Neural cell (in vitro differentiated cells): ENCODE data around the gene DTNBP1. TPM values are rescaled to one million over a fixed set of nuclear protein-coding genes. Genes with fewer than 3 reads are reported as not detected.

ENCODE experiments used
- H2AFZ ChIP-seq: fragments of 200-600, 300-800 bp; sonication (generic), shearing (Covaris generic); 2 replicates; pipeline ENCODE4 v1.6.0; 2014; ENCODE audit warnings: low read depth, mild to moderate bottlenecking, antibody characterized with exemption, low read length, moderate library complexity
- H3F3A ChIP-seq: fragments of 200-600 bp; shearing (Covaris generic); 2 replicates; pipeline ENCODE4 v1.6.1; 2016; ENCODE audit warnings: mild to moderate bottlenecking, moderate library complexity, mixed read lengths, antibody characterized with exemption, low read length; ENCODE audit not compliant: insufficient read depth, poor library complexity, severe bottlenecking
- H3K27ac ChIP-seq: fragments of 200-600, 300-800 bp; sonication (generic), shearing (Covaris generic); 2 replicates; pipeline ENCODE4 v1.5.1; 2014; ENCODE audit warnings: mild to moderate bottlenecking, low read length, moderate library complexity
- H3K27me3 ChIP-seq: fragments of 300-800, 200-600 bp; sonication (generic), shearing (Covaris generic); 2 replicates; pipeline ENCODE4 v1.6.0; 2014; ENCODE audit warnings: mild to moderate bottlenecking, low read depth, low read length, moderate library complexity; ENCODE audit not compliant: insufficient read depth
- H3K36me3 ChIP-seq: fragments of 300-800, 200-600 bp; sonication (generic), shearing (Covaris generic); 2 replicates; pipeline ENCODE4 v1.5.1; 2014; ENCODE audit warnings: mild to moderate bottlenecking, antibody characterized with exemption, low read length, moderate library complexity; ENCODE audit not compliant: insufficient read depth
- H3K4me2 ChIP-seq: fragments of 300-800, 200-600 bp; sonication (generic), shearing (Covaris generic); 2 replicates; pipeline ENCODE4 v1.6.0; 2014; ENCODE audit warnings: mild to moderate bottlenecking, low read length
- H3K4me3 ChIP-seq: fragments of 300-800, 200-600 bp; sonication (generic), shearing (Covaris generic); 2 replicates; pipeline ENCODE4 v1.5.1; 2014; ENCODE audit warnings: mild to moderate bottlenecking, low read length, moderate library complexity
- H3K79me2 ChIP-seq: fragments of 200-600 bp; shearing (Covaris generic); replicated peaks from 2 replicates; pipeline ENCODE4 v1.6.0; 2014; ENCODE audit warnings: mild to moderate bottlenecking, low read length, moderate library complexity; ENCODE audit not compliant: insufficient read depth
- H3K9ac ChIP-seq: fragments of 300-800, 200-600 bp; sonication (generic), shearing (Covaris generic); 2 replicates; pipeline ENCODE4 v1.6.1; 2016; ENCODE audit warnings: mild to moderate bottlenecking, low read length, mixed read lengths
- H3K9me2 ChIP-seq: fragments of 200-600 bp; shearing (Covaris generic); 2 replicates; pipeline ENCODE4 v1.6.1; 2016; ENCODE audit warnings: mild to moderate bottlenecking, low read length, mixed read lengths; ENCODE audit not compliant: insufficient read depth
- H3K9me3 ChIP-seq: fragments of 200-600, 300-800 bp; sonication (generic), shearing (Covaris generic); 2 replicates; pipeline ENCODE4 v1.6.1; 2016; ENCODE audit warnings: mild to moderate bottlenecking, mixed run types, low read length, moderate library complexity, mixed read lengths
- H4K20me1 ChIP-seq: fragments of 200-600 bp; shearing (Covaris generic); 2 replicates; pipeline ENCODE4 v1.6.1; 2016; ENCODE audit warnings: mild to moderate bottlenecking, mixed run types; ENCODE audit not compliant: insufficient read depth
- EP300 ChIP-seq: fragments of 450-650 bp; conservative IDR thresholded peaks from 2 replicates; pipeline ENCODE4 v1.6.1; 2014; ENCODE audit warnings: antibody characterized with exemption, mild to moderate bottlenecking, moderate library complexity; ENCODE audit not compliant: poor library complexity, severe bottlenecking
- EZH2 ChIP-seq: fragments of 200-600, 300-800 bp; shearing (Covaris generic), sonication (generic); IDR thresholded peaks from 2 replicates; pipeline ENCODE4 v1.6.1; 2014; ENCODE audit warnings: antibody characterized with exemption, low read length, borderline replicate concordance, mild to moderate bottlenecking; ENCODE audit not compliant: insufficient read depth, poor library complexity, severe bottlenecking
- MXI1 ChIP-seq: fragments of 450-650 bp; conservative IDR thresholded peaks from 2 replicates; pipeline ENCODE4 v1.6.1; 2014; ENCODE audit warnings: antibody characterized with exemption, mild to moderate bottlenecking; ENCODE audit not compliant: poor library complexity, severe bottlenecking
- POLR2AphosphoS5 ChIP-seq: IDR thresholded peaks from 2 replicates; pipeline ENCODE4 v1.6.1; 2012
- RAD21 ChIP-seq: fragments of 450-650 bp; conservative IDR thresholded peaks from 2 replicates; pipeline ENCODE4 v1.6.1; 2014; ENCODE audit warnings: antibody characterized with exemption, mild to moderate bottlenecking, moderate library complexity
- SMC3 ChIP-seq: fragments of 450-650 bp; conservative IDR thresholded peaks from 2 replicates; pipeline ENCODE4 v1.6.1; 2014; ENCODE audit warnings: antibody characterized with exemption, mild to moderate bottlenecking, moderate library complexity; ENCODE audit not compliant: poor library complexity
- TAF1 ChIP-seq: IDR thresholded peaks from 2 replicates; pipeline ENCODE4 v1.6.1; 2012; ENCODE audit warnings: low read depth
- polyA plus RNA-seq: library from polyadenylated mRNA; depleted of rRNA; stranded (reverse); fragments of >200 nt; gene quantifications from 2 replicates; pipeline ENCODE4 v1.2.3, GENCODE V29; 2014
- TF ChIP-seq, protein P1 (sequence below): fragments of 450-650 bp; IDR thresholded peaks from 2 replicates; pipeline ENCODE4 v1.5.1; 2014; ENCODE audit warnings: antibody characterized with exemption, mild to moderate bottlenecking, moderate library complexity; ENCODE audit not compliant: poor library complexity, severe bottlenecking
- TF ChIP-seq, protein P2 (sequence below): IDR thresholded peaks from 2 replicates; pipeline ENCODE4 v1.6.1; 2012; ENCODE audit warnings: borderline replicate concordance

Gene DTNBP1
- polyA plus RNA-seq, 1 donor from 2014 or later: 22.6 TPM

DNA sequence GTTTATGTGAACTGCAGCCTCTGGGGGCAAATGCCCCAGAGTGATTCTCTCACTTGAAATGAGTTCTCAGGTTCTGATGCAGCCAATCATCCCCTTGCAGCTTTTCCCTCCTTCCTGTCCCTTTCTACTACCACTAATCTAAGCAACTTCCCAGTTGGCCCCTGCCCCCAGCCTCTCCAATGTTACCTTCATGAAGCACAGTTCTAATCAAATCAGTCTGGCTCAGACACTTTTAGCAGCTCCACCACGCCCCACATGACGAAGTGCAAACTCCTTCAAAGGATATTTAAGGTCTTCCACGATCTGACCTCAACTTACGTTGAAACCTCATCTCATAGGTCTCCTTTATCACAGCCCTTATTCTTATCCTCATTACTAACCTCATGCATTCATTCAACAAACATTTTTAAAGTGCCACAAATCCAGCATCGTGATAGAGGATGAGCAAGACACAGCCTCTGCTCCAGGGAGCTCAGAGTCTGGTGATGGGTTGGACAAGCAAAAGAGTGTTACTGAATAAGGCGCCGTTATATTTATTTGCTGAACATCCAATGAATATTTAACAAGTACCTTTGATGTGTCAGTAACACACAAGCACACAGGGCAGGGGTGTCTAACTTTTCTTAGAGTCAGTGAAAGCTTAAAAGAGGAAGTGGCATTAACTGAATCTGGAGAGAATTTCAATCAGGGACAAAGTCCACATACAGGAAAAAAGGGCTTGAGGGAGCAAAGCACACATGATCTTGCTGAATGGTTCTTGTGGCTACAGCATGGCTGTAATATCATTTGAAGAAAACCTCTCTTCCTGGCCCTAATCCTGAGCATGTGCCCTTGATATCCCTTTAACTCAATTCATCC is 20.4 kb upstream of the DTNBP1 start:
- TF ChIP-seq POLR2AphosphoS5 (no peak), EZH2 (no peak), EP300 (no peak), TAF1 (no peak), SMC3 (no peak), RAD21 (no peak), MXI1 (no peak)
- TF ChIP-seq, protein P1, sequence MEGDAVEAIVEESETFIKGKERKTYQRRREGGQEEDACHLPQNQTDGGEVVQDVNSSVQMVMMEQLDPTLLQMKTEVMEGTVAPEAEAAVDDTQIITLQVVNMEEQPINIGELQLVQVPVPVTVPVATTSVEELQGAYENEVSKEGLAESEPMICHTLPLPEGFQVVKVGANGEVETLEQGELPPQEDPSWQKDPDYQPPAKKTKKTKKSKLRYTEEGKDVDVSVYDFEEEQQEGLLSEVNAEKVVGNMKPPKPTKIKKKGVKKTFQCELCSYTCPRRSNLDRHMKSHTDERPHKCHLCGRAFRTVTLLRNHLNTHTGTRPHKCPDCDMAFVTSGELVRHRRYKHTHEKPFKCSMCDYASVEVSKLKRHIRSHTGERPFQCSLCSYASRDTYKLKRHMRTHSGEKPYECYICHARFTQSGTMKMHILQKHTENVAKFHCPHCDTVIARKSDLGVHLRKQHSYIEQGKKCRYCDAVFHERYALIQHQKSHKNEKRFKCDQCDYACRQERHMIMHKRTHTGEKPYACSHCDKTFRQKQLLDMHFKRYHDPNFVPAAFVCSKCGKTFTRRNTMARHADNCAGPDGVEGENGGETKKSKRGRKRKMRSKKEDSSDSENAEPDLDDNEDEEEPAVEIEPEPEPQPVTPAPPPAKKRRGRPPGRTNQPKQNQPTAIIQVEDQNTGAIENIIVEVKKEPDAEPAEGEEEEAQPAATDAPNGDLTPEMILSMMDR: no peak
- TF ChIP-seq, protein P2, sequence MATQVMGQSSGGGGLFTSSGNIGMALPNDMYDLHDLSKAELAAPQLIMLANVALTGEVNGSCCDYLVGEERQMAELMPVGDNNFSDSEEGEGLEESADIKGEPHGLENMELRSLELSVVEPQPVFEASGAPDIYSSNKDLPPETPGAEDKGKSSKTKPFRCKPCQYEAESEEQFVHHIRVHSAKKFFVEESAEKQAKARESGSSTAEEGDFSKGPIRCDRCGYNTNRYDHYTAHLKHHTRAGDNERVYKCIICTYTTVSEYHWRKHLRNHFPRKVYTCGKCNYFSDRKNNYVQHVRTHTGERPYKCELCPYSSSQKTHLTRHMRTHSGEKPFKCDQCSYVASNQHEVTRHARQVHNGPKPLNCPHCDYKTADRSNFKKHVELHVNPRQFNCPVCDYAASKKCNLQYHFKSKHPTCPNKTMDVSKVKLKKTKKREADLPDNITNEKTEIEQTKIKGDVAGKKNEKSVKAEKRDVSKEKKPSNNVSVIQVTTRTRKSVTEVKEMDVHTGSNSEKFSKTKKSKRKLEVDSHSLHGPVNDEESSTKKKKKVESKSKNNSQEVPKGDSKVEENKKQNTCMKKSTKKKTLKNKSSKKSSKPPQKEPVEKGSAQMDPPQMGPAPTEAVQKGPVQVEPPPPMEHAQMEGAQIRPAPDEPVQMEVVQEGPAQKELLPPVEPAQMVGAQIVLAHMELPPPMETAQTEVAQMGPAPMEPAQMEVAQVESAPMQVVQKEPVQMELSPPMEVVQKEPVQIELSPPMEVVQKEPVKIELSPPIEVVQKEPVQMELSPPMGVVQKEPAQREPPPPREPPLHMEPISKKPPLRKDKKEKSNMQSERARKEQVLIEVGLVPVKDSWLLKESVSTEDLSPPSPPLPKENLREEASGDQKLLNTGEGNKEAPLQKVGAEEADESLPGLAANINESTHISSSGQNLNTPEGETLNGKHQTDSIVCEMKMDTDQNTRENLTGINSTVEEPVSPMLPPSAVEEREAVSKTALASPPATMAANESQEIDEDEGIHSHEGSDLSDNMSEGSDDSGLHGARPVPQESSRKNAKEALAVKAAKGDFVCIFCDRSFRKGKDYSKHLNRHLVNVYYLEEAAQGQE: no peak
- Histone ChIP-seq H3K36me3 (no peaks in the 10 kb centered on the region), H3K4me2 (no peak overlapping the region)

DNA sequence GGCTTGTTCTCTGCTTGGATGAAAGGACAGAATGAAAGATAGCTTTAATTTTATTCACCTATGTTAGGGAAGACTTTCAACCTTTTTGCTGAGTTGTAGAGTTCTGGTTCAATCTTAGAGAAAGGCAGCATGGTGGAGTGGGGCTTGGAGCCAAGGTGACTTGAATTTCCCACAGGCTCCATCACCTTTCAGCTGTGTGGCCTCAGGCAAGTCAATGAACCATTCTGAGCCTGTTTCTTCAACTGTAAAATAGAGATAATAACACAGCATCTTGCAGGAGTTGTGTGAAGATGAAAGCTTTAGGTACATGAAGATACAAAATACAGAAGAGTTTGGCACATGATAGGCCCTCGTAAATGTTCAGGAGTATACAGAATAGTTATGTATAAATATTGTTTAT is 19.1 kb upstream of the DTNBP1 start:
- TF ChIP-seq MXI1: no peak
- TF ChIP-seq TAF1: no peak
- TF ChIP-seq, protein P2: no peak
- no peak for TF ChIP-seq EP300
- TF ChIP-seq, protein P1: no peak
- TF ChIP-seq POLR2AphosphoS5: no peak
- no peak for TF ChIP-seq RAD21
- no peak for TF ChIP-seq SMC3
- no peak for TF ChIP-seq EZH2
- H3K36me3 ChIP-seq: no peaks in the 10 kb centered on the region
- H3K4me2 ChIP-seq: no peak overlapping the region
- H3K4me3 ChIP-seq: no peak overlapping the region
- H3K27me3 ChIP-seq: no peaks in the 10 kb centered on the region
- no peak overlapping the region for H3K9ac ChIP-seq
- no peak overlapping the region for H2AFZ ChIP-seq
- no peak overlapping the region for H3K27ac ChIP-seq
- no peaks in the 10 kb centered on the region for H4K20me1 ChIP-seq
- no peaks in the 10 kb centered on the region for H3F3A ChIP-seq
- H3K79me2 ChIP-seq: no peaks in the 10 kb centered on the region
- no peaks in the 10 kb centered on the region for H3K9me3 ChIP-seq
- no peaks in the 10 kb centered on the region for H3K9me2 ChIP-seq

More for the DNA sequence above, 20.4 kb upstream of the DTNBP1 start:
- H3K4me3 ChIP-seq: no peak overlapping the region
- no peak overlapping the region for H2AFZ ChIP-seq
- H3K9me3 ChIP-seq: no peaks in the 10 kb centered on the region
- no peak overlapping the region for H3K9ac ChIP-seq
- H3K27ac ChIP-seq: no peak overlapping the region
- H3F3A ChIP-seq: no peaks in the 10 kb centered on the region
- H4K20me1 ChIP-seq: no peaks in the 10 kb centered on the region
- no peaks in the 10 kb centered on the region for H3K27me3 ChIP-seq
- no peaks in the 10 kb centered on the region for H3K79me2 ChIP-seq
- no peaks in the 10 kb centered on the region for H3K9me2 ChIP-seq
